AG04450 (cell line): ENCODE measurements around the gene DOCK3. TPM values are rescaled to one million over a fixed set of nuclear protein-coding genes. Genes with fewer than 3 reads are reported as not detected.
A peak's percentile ranks its signal among the peaks of the same experiment; 100 is the strongest.

Source experiments
- CTCF ChIA-PET: fragments of 300-600, 350-600 bp; formaldehyde crosslinking; extraction: SDS; loops from one replicate; lab custom pipeline; 2022; ENCODE audit warnings: antibody characterized with exemption, inconsistent platforms; lab: Charles Lee
- POLR2A ChIA-PET: fragments of 350-600 bp; formaldehyde crosslinking; extraction: SDS; loops from one replicate; lab custom pipeline; 2021; ENCODE audit warnings: antibody characterized with exemption, inconsistent platforms; lab: Yijun Ruan, JAX
- DNase-seq: peaks from one replicate; pipeline ENCODE4 v3.0.0-alpha.2; 2011; ENCODE audit warnings: low read depth, low spot score
- H3K27ac ChIP-seq: one replicate; pipeline ENCODE4 v1.5.1; 2012; ENCODE audit warnings: low read depth, low read length, control low read depth
- H3K27me3 ChIP-seq: one replicate; pipeline ENCODE4 v1.6.0; 2012; ENCODE audit warnings: low read length; ENCODE audit not compliant: control insufficient read depth, insufficient read depth
- H3K4me3 ChIP-seq: 2 replicates; pipeline ENCODE4 v1.5.1; 2011; ENCODE audit warnings: mild to moderate bottlenecking, low read depth, low read length, control low read depth
- H3K9me3 ChIP-seq: 2 replicates; pipeline ENCODE4 v1.5.1; 2012; ENCODE audit warnings: low read length; ENCODE audit not compliant: control insufficient read depth, insufficient read depth
- polyA minus RNA-seq: library from RNA; depleted of rRNA, polyadenylated mRNA; stranded (reverse); fragments of >200 nt; gene quantifications from 2 replicates; pipeline ENCODE4 v1.2.3, GENCODE V29; 2011; rRNA and poly(A)+ RNA removed
- polyA plus RNA-seq: library from polyadenylated mRNA; depleted of rRNA; stranded (reverse); fragments of >200 nt; gene quantifications from 2 replicates; pipeline ENCODE4 v1.2.3, GENCODE V29; 2011; rRNA removed
- TF ChIP-seq, protein P1 (sequence below): IDR thresholded peaks from 2 replicates; pipeline ENCODE4 v1.5.1; 2011; ENCODE audit warnings: low read depth, low read length, control low read depth, inconsistent platforms

The DOCK3 gene
- polyA plus RNA-seq = 0.07 and 0.10 TPM in 2 replicates
- polyA minus RNA-seq = 0.13 and 0.18 TPM in 2 replicates

DNA sequence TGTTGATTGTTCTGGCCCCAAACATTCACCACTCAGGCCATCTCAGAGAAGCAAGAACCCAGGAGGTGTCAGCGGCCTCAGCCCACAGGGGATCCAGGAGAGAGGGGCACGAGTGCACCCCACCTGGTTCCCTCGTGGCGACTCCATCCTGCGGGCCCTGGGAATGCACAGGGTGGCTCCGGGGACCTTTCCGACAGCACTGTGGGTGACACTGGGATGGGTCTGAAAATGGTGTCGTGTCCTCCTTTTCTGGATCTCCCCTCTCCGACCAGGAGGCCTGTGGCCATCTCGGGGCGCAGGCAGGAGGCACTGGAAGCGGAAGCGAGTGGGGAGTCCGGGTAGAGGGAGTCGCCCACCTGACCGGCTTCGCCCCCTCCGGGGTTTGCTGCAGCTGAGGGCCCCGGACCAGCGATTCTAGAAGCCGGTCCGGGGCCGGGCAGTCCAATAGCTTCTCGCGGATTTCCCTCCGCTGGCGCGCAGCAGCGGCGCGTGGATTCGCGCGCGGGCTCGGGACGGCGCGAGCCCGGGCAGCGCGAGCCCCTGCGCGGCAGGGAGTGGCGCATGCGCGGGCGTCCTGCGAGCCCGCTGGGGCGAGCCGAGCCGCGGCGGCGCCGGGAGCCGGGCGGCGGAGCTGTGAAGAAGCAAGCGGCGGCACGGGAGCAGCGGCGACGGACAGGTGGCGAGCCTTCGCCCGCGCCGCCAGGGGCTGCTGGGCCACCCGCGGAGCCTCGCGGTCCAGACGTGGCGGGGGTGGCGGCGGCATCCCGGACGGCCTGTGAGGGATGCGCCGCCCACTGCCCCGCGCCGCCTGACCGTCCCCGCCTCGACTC lies at the start of gene DOCK3:
DOCK3 (plus strand) TSS at position 579 of the 830 bp plus-strand sequence. CDS start 337 bp downstream, outside the sequence.
- peak within 1 kb of the TSS; percentile 44; the same call in 1 of the 2 replicates for H3K4me3 ChIP-seq
- CTCF ChIA-PET = no interaction called here
- TF ChIP-seq, protein P1, sequence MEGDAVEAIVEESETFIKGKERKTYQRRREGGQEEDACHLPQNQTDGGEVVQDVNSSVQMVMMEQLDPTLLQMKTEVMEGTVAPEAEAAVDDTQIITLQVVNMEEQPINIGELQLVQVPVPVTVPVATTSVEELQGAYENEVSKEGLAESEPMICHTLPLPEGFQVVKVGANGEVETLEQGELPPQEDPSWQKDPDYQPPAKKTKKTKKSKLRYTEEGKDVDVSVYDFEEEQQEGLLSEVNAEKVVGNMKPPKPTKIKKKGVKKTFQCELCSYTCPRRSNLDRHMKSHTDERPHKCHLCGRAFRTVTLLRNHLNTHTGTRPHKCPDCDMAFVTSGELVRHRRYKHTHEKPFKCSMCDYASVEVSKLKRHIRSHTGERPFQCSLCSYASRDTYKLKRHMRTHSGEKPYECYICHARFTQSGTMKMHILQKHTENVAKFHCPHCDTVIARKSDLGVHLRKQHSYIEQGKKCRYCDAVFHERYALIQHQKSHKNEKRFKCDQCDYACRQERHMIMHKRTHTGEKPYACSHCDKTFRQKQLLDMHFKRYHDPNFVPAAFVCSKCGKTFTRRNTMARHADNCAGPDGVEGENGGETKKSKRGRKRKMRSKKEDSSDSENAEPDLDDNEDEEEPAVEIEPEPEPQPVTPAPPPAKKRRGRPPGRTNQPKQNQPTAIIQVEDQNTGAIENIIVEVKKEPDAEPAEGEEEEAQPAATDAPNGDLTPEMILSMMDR = no peak
- no peak within 1 kb of the TSS for H3K27ac ChIP-seq
- POLR2A ChIA-PET = no interaction called here
- peaks cover 47% of the 10 kb centered on the region for H3K27me3 ChIP-seq
- H3K9me3 ChIP-seq = peaks cover 6% of the 10 kb centered on the region; the same call in 1 of the 2 replicates
- DNase-seq = no peak

GRCh38 chr3:50625231-50626182 lies 49.2 kb upstream of the DOCK3 start:
- Histone ChIP-seq H3K27me3 (no peaks in the 10 kb centered on the region), H3K4me3 (no peak overlapping the region), H3K27ac (no peak overlapping the region), H3K9me3 (no peaks in the 10 kb centered on the region)
- CTCF ChIA-PET = interaction anchor here (0.6 to 4.8 kb wide), 3 partner anchors 10 to 53 kb away, joined by 3 to 22 read pairs (median 5); partner anchors contain the start of gene MAPKAPK3
- no peak for DNase-seq
- TF ChIP-seq, protein P1 = no peak
- POLR2A ChIA-PET = no interaction called here

DNA sequence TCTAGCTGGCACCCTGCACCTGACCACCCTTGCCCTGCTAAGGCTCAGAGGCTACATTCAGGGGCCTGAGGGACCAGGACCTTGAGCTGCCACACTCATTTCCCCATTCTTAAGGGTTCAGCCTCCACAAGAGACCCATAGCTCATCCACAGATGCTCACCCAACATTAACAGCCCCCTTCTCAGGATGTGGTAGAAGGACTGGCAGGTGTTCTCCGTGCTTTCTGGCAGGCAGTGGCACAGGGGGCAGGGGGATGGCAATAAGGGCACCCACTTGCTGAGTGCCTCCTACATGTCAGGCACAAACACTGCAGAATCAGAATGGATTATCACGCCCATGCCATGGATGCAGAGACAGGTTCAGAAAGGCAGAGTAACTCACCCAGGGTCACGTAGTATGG lies 48.3 kb upstream of the DOCK3 start:
- TF ChIP-seq, protein P1 = no peak
- ChIA-PET POLR2A (interaction anchor here (0.6 kb wide), 1 partner anchor 73 kb away, joined by 5 read pairs; no protein-coding TSS in a partner anchor), CTCF (interaction anchor here (0.6 to 4.8 kb wide), 5 partner anchors 11 to 125 kb away, joined by 3 to 22 read pairs (median 5); partner anchors contain the start of gene MAPKAPK3)
- DNase-seq = no peak
- Histone ChIP-seq H3K27ac (no peak overlapping the region), H3K9me3 (no peaks in the 10 kb centered on the region), H3K27me3 (no peaks in the 10 kb centered on the region), H3K4me3 (no peak overlapping the region)

DNA sequence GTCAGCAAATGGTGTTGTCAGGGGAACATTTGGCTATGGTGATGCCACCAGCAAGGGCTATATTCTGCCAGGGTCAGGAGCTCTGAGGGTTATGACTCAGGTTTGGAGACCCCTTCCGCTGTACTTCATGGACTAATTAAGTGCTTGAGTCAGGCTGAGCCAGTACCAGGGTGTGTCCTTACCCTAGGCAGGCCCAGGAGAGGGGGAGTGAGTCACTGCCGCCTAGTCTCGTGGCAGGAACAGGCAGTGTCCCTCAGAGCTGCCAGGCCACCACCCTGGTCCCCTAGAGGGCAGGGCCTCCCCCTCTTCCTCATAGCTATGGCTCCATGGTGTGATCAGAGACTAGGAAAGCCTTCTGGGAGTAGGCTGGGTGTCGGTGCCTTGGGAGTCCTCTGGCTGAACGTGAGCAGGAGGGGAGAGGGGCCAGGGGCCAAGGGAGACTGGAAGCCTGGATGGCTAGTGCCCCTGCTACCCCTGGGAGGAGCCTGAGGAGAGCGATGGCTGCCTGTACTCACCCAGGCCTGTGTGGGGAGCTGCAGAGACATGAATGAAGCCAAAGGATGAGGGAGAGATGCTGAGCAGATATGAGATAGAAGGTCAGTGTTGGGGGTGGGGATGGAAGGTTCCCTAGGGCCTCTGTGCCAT lies 47.2 kb upstream of the DOCK3 start:
- DNase-seq = no peak
- Histone ChIP-seq H3K9me3 (no peaks in the 10 kb centered on the region), H3K27me3 (no peaks in the 10 kb centered on the region), H3K27ac (no peak overlapping the region), H3K4me3 (no peak overlapping the region)
- POLR2A ChIA-PET = interaction anchor here (0.6 kb wide), 2 partner anchors 10 to 33 kb away, joined by 4 to 6 read pairs; no protein-coding TSS in a partner anchor
- CTCF ChIA-PET = interaction anchor here (1.4 to 4.8 kb wide), 2 partner anchors 12 to 473 kb away, joined by 5 to 22 read pairs; partner anchors contain the start of gene MAPKAPK3
- TF ChIP-seq, protein P1 = peak; percentile 39; the same call in 1 of the 2 replicates
